Stimulated activated naive B cell treated with anti-CD40 and anti-IgM and Interleukin-4, amounts not matched to agents 10 μg/mL and 1 μg/mL and 100 μg/mL, for 72 hours (primary cell): ENCODE data around the gene NT5DC1.
A peak's percentile ranks its signal among the peaks of the same experiment; 100 is the strongest.

Source experiments
- ATAC-seq, 2 donors: fragments of 150-1000 bp; cut with Tn5 transposase; replicated peaks; 2 replicates each; pipeline ENCODE4 v1.10.0; 2021; ENCODE audit warnings: moderate library complexity in 1 of 2
- DNase-seq: peaks from one replicate; pipeline ENCODE4 v3.0.0; 2021
- H3K27ac Mint-ChIP-seq: one replicate; pipeline ENCODE4 v1.8.0; 2022; ENCODE audit warnings: mild to moderate bottlenecking, mixed read lengths
- H3K27me3 Mint-ChIP-seq, 2 donors: one replicate each; pipeline ENCODE4 v1.8.0; 2022; ENCODE audit warnings: mixed read lengths in 2 of 2
- H3K36me3 Mint-ChIP-seq, 2 donors: one replicate each; pipeline ENCODE4 v1.8.0; 2022; ENCODE audit warnings: mixed read lengths in 2 of 2, mild to moderate bottlenecking in 1 of 2
- H3K4me1 Mint-ChIP-seq, 2 donors: one replicate each; pipeline ENCODE4 v1.8.0; 2022; ENCODE audit warnings: mixed read lengths in 2 of 2, mild to moderate bottlenecking in 1 of 2
- H3K4me3 Mint-ChIP-seq, 2 donors: one replicate each; pipeline ENCODE4 v1.8.0; 2022; ENCODE audit warnings: mild to moderate bottlenecking in 2 of 2, mixed read lengths in 2 of 2, moderate library complexity in 1 of 2
- H3K9me3 Mint-ChIP-seq, 2 donors: one replicate each; pipeline ENCODE4 v1.8.0; 2022; ENCODE audit warnings: mixed read lengths in 2 of 2, mild to moderate bottlenecking in 1 of 2

The NT5DC1 gene

DNA sequence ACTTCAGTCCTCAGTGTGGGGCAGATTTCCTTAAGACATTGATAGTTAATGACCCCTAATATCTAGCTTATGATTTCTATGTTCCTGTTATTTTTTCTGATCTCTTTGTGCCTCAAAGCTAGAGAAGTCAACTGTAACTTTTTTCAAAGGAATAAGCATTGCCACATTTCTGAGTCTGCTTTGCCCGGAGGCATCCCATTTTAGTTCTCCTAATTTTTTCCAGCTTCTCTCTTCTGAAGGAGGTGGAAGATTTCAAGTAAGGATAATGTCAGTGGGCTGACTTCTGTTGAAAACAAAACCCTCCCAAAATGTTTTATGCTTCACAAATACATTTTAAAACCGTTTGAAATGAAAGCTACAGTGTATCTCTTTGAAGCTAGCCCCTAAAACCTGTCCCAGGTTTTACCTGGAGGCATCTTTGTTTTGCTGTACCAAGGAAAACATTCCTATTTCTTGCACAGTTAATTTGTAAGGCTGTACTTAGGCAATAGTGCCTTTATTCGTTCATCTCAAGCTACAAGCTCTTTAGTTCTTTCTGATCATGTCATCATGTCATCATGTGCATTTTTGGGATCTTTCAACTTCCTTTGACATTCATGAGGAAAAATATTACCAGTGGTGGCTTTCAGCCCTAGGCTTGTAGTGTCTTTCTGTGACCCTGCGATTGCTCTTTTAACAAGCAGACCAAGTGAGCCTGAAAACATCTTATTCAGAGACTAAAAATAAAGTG is 107.6 kb downstream of the NT5DC1 start:
- peaks cover 0 to 2% of the 10 kb centered on the region in 2 donors for H3K4me1 Mint-ChIP-seq
- ATAC-seq: no peak
- no peaks in the 10 kb centered on the region for H3K9me3 Mint-ChIP-seq
- H3K27ac Mint-ChIP-seq: no peak overlapping the region
- no peak for DNase-seq
- peaks cover 0 to 2% of the 10 kb centered on the region in 2 donors for H3K36me3 Mint-ChIP-seq
- no peak overlapping the region for H3K4me3 Mint-ChIP-seq
- H3K27me3 Mint-ChIP-seq: no peaks in the 10 kb centered on the region

DNA sequence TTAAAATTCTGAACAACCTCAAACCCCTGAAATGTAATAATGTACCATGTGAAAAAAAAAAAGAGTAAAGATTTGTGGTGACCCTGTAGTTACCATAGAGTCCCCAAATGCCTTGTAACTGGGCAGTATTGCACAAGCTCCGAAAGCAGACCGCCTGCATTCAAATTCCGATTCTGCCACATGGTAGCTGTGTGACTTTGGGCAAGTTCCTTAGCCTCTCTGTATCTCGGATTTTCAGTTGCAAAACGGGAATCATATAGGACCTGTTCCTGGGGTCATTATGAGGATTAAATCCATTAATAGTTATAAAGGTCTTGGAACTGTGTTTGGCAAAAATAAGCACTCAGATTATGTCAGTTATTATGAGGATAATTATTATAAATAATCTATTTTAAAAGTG is 109.7 kb downstream of the NT5DC1 start:
- Mint-ChIP-seq H3K9me3 (no peaks in the 10 kb centered on the region), H3K4me3 (no peak overlapping the region), H3K4me1 (no peaks in the 10 kb centered on the region), H3K27me3 (no peaks in the 10 kb centered on the region), H3K27ac (no peak overlapping the region), H3K36me3 (peaks cover 0 to 7% of the 10 kb centered on the region in 2 donors)
- ATAC-seq: no peak
- DNase-seq: no peak

DNA sequence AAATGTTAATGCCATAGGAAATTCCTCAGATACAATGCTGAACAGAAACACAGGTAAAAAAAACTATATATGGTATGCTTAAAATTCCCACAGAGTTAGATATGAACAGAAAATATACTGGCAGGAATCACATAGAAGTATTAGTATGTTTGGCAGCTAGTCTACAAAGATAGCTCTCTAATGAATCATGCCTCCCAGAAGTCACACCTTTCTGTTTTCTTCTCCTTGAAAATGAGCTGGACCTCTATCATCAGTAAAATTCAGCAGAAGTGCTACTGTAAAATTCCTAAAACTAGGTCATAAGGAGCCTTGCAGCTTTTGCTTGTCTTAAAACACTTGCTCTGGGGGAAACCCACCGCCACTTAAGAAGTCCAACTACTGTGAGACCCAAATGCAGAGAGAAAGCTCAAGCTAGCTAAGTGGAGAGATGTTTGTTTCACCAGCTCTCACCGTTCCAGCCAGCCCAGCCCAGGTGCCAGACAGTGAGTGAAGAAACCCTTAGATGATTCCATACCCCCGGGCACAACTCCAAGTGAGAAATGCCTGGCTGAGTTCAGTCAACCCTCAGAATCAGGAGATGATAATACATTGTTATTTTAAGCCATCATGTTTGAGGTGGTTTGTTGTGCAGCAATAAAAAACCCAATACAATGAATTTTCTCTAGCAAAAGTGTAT is 110.2 kb downstream of the NT5DC1 start:
- H3K9me3 Mint-ChIP-seq: no peaks in the 10 kb centered on the region
- H3K4me3 Mint-ChIP-seq: no peak overlapping the region
- H3K27me3 Mint-ChIP-seq: no peaks in the 10 kb centered on the region
- H3K36me3 Mint-ChIP-seq: peaks cover 0 to 9% of the 10 kb centered on the region in 2 donors
- no peak overlapping the region for H3K27ac Mint-ChIP-seq
- DNase-seq: no peak
- H3K4me1 Mint-ChIP-seq: no peaks in the 10 kb centered on the region
- ATAC-seq: no peak

DNA sequence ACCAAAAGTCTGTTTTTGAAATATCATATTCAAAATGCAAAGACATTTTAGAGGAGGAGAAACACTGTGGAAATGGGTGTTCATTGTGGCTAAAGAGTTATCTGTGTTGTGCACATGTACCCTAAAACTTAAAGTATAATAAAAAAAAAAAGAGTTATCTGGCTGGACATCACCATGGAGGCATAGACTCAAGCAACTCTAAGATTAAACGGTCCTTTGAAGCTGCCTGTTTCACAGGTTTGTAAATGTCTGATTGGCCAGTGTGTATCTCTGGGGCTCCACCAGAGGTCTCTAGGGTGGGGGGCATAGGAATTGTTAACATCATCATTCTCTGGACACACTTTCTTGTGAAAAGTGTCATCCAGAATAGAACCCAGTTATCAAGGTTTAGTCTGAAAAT is 114.0 kb downstream of the NT5DC1 start:
- no peaks in the 10 kb centered on the region for H3K4me1 Mint-ChIP-seq
- peaks cover 0 to 6% of the 10 kb centered on the region in 2 donors for H3K36me3 Mint-ChIP-seq
- DNase-seq: no peak
- no peak overlapping the region for H3K27ac Mint-ChIP-seq
- H3K4me3 Mint-ChIP-seq: no peak overlapping the region
- ATAC-seq: no peak
- no peaks in the 10 kb centered on the region for H3K9me3 Mint-ChIP-seq
- H3K27me3 Mint-ChIP-seq: no peaks in the 10 kb centered on the region

DNA sequence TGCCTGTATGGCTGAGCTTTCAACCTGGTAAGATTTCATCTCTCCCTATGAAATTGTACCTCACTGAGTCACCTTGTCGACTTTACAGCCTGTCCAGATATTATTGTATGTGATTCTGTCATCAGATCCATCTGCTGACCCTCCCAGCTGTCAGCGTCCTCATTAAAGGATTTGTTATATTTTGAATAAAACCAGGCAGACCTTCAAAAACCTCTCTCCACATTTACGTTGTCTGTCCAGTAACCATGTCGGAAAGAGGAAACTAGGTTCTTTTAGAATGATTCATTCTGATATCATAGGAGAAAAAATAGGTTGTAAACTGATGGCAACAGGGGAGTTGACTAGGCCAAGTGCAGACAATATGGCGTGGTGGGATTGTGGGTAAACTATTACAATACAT is 114.8 kb downstream of the NT5DC1 start:
- Mint-ChIP-seq H3K4me1 (no peaks in the 10 kb centered on the region), H3K9me3 (no peaks in the 10 kb centered on the region), H3K27me3 (no peaks in the 10 kb centered on the region), H3K27ac (no peak overlapping the region), H3K4me3 (no peak overlapping the region), H3K36me3 (peaks cover 0 to 6% of the 10 kb centered on the region in 2 donors)
- no peak for DNase-seq
- no peak for ATAC-seq

DNA sequence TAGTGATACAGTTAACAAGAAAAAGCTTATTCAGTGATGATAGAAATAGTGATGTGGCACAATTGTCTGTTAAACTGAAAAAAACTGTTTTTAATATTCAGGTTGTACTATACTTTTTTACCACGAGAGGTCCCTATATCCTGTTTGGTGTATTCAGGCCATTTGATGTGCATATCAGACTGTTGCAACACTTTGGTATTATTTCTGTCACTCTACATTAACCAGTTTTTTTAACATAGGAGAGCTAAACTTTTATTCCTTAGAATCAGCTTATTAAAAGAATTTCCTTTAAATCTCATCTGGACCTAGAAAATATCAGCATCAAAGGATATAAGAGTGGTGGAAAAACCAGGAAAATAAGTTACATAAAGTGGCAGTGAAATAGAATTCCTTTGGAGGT is 116.4 kb downstream of the NT5DC1 start:
- no peak for DNase-seq
- Mint-ChIP-seq H3K4me1 (no peaks in the 10 kb centered on the region), H3K9me3 (no peaks in the 10 kb centered on the region), H3K27ac (no peak overlapping the region), H3K36me3 (peaks cover 0 to 6% of the 10 kb centered on the region in 2 donors), H3K27me3 (no peaks in the 10 kb centered on the region), H3K4me3 (no peak overlapping the region)
- ATAC-seq: peak in 1 of 2 donors; percentile 31

DNA sequence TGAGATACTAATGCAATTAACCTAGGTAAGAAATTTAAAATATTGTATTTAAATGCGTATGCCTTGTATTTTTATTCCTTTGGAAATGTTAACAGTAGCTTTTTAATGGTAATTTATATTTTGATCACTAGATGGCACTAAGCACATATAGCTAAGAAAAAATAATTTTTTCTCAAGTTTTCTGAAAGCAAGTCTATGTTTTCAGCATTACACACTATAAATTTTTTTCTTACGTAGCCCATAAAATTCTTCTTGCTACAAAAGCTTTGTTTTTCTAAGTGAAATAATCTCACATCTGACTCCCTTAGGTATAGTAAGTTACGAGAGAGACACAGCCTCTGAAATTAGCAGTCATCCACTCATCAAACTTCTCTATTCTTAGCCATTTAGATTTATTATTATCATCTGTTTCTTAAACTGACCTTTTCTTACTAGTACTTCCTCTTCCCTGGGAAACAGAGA is 117.5 kb downstream of the NT5DC1 start:
- peaks cover 0 to 7% of the 10 kb centered on the region in 2 donors for H3K36me3 Mint-ChIP-seq
- no peaks in the 10 kb centered on the region for H3K27me3 Mint-ChIP-seq
- no peaks in the 10 kb centered on the region for H3K9me3 Mint-ChIP-seq
- DNase-seq (no peak), ATAC-seq (no peak)
- H3K4me1 Mint-ChIP-seq: no peaks in the 10 kb centered on the region
- no peak overlapping the region for H3K27ac Mint-ChIP-seq
- H3K4me3 Mint-ChIP-seq: no peak overlapping the region

DNA sequence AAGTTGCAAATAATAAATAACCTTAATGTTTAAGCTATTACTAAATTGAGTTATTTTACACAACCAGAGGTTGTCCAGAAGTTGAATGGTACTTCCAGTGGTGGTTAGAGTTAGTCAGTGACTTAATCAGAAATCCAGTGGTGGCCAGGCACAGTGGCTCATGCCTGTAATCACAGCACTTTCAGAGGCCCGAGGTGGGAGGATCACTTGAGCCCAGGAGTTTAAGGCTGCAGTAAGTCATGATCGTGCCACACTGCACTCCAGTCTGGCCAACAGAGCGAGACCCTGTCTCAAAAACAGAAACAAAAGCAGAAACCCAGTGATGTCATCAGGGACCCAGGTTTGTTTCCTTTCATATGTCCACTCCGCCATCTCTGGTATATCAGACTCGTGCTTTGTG is 118.2 kb downstream of the NT5DC1 start:
- Mint-ChIP-seq H3K27me3 (no peaks in the 10 kb centered on the region), H3K9me3 (no peaks in the 10 kb centered on the region), H3K27ac (peak overlapping the region; percentile 14), H3K36me3 (peaks cover 0 to 12% of the 10 kb centered on the region in 2 donors), H3K4me1 (no peaks in the 10 kb centered on the region), H3K4me3 (no peak overlapping the region)
- no peak for ATAC-seq
- no peak for DNase-seq

DNA sequence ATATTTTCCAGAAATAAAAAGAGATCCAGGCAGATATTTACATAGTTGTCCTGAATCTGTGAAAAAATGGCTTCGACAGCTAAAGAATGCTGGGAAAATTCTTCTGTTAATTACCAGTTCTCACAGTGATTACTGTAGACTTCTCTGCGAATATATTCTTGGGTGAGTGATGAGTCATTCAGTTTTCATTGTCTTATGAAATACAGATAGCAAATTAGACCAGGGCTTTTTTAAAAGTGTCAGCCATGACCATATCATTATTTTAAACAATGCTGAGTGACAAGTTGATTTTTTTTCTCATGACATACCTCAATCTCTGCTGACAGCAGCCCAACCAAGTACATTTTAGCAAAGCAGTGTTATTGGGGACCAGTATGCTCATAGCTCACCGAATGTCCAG is 120.4 kb downstream of the NT5DC1 start:
- no peaks in the 10 kb centered on the region for H3K4me1 Mint-ChIP-seq
- no peak for DNase-seq
- H3K4me3 Mint-ChIP-seq: no peak overlapping the region
- no peak overlapping the region for H3K27ac Mint-ChIP-seq
- no peaks in the 10 kb centered on the region for H3K27me3 Mint-ChIP-seq
- no peak for ATAC-seq
- H3K9me3 Mint-ChIP-seq: no peaks in the 10 kb centered on the region
- H3K36me3 Mint-ChIP-seq: peaks cover 6 to 12% of the 10 kb centered on the region in 2 donors

DNA sequence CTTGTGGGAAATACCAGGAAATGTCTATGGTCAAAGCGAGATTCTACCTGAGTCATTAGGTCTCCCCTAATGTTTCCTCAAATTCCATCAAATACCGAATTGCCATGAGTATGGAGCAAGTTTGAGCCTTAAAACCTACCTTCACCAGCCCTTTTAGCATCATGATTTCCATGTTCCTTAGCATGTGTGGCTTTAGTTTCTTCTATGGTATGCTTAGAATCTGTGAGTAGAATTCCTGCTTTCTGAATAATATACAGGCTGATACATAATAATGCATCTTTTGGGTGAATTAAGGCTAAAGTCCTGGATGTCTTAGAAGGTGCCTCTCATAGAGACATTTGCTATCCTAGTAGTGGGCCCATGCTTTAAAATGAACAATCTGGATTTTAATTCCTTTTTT is 121.3 kb downstream of the NT5DC1 start:
- no peaks in the 10 kb centered on the region for H3K9me3 Mint-ChIP-seq
- no peak overlapping the region for H3K27ac Mint-ChIP-seq
- DNase-seq (no peak), ATAC-seq (no peak)
- H3K4me1 Mint-ChIP-seq: no peaks in the 10 kb centered on the region
- H3K27me3 Mint-ChIP-seq: no peaks in the 10 kb centered on the region
- H3K4me3 Mint-ChIP-seq: no peak overlapping the region
- H3K36me3 Mint-ChIP-seq: peaks cover 6 to 12% of the 10 kb centered on the region in 2 donors

DNA sequence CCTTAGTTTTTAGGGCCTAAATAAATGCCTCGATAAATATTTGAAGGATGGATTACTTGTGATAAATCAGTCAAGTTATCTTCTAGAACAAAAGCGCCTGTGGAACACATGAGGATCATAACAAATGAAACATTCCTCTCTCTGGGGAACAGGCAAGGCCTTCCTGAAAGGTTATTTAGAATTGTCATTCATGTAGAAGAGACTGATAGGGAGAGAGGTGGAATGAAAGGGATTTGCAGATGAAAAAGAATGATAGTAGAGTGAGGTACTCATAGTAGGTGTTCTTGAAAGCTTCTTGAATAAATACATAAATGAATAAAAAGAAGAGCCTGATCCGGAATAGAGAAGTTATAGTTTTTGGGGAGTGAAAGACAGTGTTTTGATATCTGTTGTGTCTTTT is 122.7 kb downstream of the NT5DC1 start:
- no peaks in the 10 kb centered on the region for H3K9me3 Mint-ChIP-seq
- H3K36me3 Mint-ChIP-seq: peaks cover 6 to 12% of the 10 kb centered on the region in 2 donors
- no peaks in the 10 kb centered on the region for H3K27me3 Mint-ChIP-seq
- H3K4me3 Mint-ChIP-seq: no peak overlapping the region
- H3K27ac Mint-ChIP-seq: no peak overlapping the region
- ATAC-seq: no peak
- no peak for DNase-seq
- H3K4me1 Mint-ChIP-seq: no peaks in the 10 kb centered on the region

DNA sequence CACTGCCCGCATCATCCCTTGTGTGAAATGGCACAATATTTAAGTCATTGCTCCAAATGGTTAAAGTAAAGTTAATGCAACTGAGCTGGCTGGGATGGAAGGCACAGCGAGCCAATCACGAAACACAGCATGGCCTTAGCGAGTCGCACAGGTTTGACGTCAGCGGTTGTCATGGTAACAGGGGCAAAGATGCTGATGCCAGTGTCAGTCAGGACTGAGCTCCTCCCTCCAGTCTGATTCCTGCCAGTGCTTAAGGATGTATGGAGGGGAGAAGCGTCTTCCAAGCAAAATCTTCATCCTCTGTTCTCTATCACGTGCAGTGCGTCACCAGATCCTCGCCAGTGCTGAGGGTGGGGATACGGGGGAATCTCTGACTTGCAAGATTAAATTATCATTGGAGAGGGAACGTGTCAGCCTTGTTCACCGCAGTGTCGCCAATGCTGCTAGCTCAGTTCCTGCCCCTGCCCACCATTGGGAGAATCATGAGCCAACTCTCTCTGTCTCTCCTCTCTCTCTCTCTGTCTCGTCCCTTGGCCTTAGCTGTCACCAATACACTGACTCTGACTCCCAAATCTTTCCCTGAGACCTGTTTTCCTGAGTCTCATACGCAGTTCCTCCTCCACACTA is 128.7 kb downstream of the NT5DC1 start:
- no peak for DNase-seq
- ATAC-seq: no peak
- no peak overlapping the region for H3K27ac Mint-ChIP-seq
- H3K4me3 Mint-ChIP-seq: no peak overlapping the region
- no peaks in the 10 kb centered on the region for H3K27me3 Mint-ChIP-seq
- no peaks in the 10 kb centered on the region for H3K4me1 Mint-ChIP-seq
- no peaks in the 10 kb centered on the region for H3K9me3 Mint-ChIP-seq
- H3K36me3 Mint-ChIP-seq: peaks cover 14 to 22% of the 10 kb centered on the region in 2 donors

DNA sequence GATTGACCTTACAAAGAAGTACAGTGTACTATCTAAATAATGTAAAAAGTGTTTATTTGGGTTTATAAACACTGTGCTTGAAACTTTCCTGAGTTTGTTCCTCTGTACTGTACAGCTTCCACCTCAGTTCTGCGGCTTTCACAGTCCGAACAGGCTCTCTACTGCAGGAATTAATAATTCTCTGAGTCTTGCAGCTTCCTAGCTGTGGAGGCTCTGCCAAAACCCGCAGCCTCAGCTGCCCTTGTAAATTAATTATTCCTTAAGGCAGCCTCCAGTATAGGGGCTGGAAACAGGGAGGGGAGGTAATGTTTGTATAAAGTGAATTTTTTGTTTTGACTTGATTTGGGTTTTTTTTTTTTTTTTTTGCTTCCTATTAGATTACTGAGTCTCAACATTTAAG is 134.0 kb downstream of the NT5DC1 start:
- Mint-ChIP-seq H3K4me1 (no peaks in the 10 kb centered on the region), H3K27ac (no peak overlapping the region), H3K27me3 (no peaks in the 10 kb centered on the region), H3K4me3 (no peak overlapping the region), H3K36me3 (peaks cover 10 to 21% of the 10 kb centered on the region in 2 donors), H3K9me3 (no peaks in the 10 kb centered on the region)
- ATAC-seq (no peak), DNase-seq (no peak)

DNA sequence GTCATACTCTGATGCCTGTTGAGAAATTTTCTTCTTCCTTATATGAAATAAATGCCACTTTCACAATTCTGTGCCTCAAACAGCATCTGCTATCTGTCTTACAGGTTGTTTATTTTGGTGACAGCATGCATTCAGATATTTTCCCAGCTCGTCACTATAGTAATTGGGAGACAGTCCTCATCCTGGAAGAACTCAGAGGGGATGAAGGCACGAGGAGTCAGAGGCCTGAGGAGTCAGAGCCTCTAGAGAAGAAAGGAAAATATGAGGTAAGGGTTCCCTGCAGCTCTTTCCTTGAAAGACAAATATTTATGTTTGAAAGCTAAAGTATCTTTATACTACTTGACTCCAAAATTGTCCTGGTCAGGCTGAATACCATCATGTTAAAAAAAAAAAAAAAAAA is 137.4 kb downstream of the NT5DC1 start:
- no peak overlapping the region for H3K4me3 Mint-ChIP-seq
- H3K36me3 Mint-ChIP-seq: peaks cover 6 to 22% of the 10 kb centered on the region in 2 donors
- H3K4me1 Mint-ChIP-seq: no peaks in the 10 kb centered on the region
- H3K9me3 Mint-ChIP-seq: no peaks in the 10 kb centered on the region
- ATAC-seq (no peak), DNase-seq (no peak)
- H3K27ac Mint-ChIP-seq: peak overlapping the region; percentile 7
- no peaks in the 10 kb centered on the region for H3K27me3 Mint-ChIP-seq

DNA sequence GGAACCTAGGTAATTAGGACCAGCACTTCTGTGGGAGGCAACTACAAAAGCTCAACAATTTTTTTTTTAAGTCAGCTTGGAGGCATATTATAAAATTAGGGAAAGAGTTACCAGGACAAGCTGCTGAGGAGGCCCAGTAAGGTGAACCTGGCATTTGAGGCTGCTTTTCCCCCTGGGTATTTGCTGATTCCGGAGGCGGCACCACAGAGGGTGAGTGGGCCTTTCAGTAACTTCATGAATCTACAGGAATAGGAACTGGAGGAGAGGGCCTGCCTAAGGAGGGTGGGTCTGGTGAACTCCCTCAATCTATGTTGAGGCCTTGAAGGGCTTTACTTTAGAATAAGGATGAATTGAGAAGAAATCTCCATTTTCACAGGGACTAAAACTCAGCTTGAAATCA is 138.6 kb downstream of the NT5DC1 start:
- H3K4me3 Mint-ChIP-seq: no peak overlapping the region
- H3K27ac Mint-ChIP-seq: no peak overlapping the region
- ATAC-seq (no peak), DNase-seq (no peak)
- H3K36me3 Mint-ChIP-seq: peaks cover 8 to 22% of the 10 kb centered on the region in 2 donors
- no peaks in the 10 kb centered on the region for H3K27me3 Mint-ChIP-seq
- no peaks in the 10 kb centered on the region for H3K4me1 Mint-ChIP-seq
- no peaks in the 10 kb centered on the region for H3K9me3 Mint-ChIP-seq
